Left kidney (tissue), 2 donors: ENCODE data around the gene TTC28. TPM values are rescaled to one million over a fixed set of nuclear protein-coding genes. Genes with fewer than 3 reads are reported as not detected.

Experiments used
- DNase-seq: peaks from one replicate; pipeline ENCODE4 v3.0.0-alpha.2; 2013
- polyA plus RNA-seq: library from polyadenylated mRNA; unstranded; fragments of 120-200 nt; gene quantifications from one replicate; pipeline ENCODE4 v1.2.1, GENCODE V29; 2013; ENCODE audit not compliant: insufficient read length

Gene TTC28
- polyA plus RNA-seq, 1 donor = 45.8 TPM

DNA sequence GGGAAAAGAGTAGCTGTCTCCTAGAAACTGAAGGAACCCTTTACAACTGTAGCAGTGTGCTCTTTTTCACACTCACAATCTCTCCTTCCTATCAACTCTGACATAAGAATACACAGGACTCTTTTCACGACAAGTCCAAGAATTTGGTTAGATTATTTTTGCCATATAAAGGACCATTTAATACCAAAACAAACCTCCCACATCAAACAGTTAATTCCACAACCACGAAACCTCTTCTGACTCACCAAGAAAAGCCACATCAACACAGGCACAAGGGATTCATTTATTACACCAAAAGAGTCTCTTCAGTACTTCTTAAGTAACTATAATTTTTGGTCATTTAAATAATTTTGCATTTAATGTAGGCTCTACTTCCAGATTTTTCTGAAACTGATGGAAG lies 538.0 kb downstream of the TTC28 start:
- no peak for DNase-seq

DNA sequence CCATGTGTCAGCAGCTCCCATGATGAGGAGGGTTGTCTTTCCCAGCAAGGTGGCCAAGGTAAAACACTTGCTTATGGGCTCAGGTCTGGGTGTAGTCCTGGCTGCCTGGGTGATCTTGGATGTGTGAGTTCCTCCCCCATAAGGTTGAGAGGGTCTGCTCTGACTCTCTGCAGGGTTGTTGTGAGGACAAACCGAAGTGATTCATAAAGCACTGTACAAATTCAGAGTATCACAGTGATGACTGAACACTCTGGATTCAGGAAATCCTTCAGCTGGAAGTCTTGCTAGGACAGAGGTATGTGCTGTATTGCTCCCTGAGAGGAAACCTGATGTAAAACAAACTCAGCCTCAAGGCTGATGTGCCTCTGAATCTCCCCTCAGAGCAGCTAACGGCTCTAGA lies 539.7 kb downstream of the TTC28 start:
- DNase-seq = no peak

DNA sequence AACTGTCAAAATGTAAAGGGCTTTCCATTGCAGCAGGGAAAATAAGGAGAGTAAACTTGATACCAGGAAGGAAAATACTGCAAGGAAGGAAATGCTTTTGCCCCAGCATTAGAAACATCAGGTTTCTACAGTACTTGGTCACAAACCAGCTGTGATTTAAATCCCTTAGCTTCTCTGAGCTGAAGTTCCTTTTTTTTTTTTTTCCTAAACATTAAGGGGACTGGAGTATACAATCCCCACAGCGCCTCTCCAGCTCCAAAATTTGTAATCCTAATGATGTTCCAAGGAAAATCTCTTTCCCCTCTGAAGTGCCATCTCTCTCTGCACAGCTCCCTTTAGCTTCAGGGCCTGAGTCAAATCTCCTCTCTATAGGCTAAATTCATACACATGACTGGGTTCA lies 540.1 kb downstream of the TTC28 start:
- no peak for DNase-seq

GRCh38 chr22:28137036-28137435 lies 542.6 kb downstream of the TTC28 start:
- no peak for DNase-seq

GRCh38 chr22:28132466-28132865 lies 547.2 kb downstream of the TTC28 start:
- DNase-seq = no peak

DNA sequence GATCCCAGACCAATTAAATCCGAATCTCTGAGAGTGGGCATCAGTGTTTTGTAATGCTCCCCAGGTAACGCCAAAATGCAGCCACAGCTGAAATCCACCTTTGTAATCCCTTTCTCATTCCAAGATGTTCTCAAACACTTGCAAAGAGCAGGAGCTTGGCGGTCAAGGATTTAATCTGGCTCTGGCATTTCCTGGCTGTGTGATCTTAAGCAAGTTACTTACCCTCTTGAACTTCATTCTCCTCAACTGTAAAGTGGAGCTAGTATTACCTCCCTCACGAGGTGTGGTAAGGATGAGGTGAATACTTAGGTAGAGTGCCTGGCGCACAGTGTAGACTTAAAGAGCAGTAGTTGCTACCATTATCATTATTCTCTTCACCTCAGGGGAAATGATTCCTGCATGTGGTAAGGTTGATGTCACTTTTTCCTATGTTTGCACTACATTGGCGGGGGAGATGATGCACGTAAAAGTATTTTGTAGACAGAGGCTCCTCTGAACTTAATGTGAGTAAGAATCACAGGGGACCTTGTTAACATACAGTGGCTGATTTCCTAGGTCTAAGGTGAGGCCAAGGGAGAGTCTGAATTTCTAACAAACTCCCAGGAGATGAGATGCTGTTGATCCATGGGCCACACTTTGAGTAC lies 550.2 kb downstream of the TTC28 start:
- DNase-seq = no peak

- no peak for DNase-seq
Measured at GRCh38 chr22:28128827-28129226, 550.8 kb downstream of the TTC28 start.

GRCh38 chr22:28125799-28126198 lies 553.8 kb downstream of the TTC28 start:
- DNase-seq = no peak

DNA sequence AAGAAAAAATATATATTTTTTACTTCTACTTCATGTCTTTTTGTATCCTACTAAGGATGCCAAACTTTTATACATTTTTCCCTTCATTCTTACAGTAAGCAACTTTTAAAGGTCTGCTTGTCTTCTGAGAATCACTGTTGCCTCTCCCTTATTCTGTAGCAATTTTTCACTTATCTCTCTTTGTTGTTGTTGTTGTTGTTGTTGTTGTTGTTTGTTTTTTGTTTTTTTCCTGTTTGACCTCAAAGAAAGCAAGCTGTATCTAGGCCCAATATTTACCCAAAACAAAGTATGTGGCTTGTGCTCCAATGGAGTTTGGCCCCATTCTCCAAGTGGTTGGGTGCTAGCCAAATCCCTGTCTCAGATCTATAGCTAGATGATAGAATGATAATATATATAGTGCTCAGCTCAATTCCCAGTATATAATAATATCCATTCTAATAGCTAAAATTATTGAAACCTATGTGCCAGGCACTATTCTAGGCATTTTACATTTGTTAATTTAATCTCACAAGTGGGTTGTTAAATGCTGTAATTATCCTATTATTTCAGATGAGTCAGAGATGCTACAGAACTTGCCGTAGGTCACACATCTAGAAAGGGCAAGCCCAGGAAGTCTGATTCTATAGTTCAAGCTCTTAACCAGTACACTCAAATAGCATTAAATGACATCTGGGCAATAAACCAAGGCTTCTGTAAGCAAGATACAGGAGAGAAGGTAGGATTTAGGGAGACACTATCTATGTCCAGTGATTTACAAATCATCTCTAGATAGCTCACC lies 555.5 kb downstream of the TTC28 start:
- no peak for DNase-seq

GRCh38 chr22:28120691-28121592 lies 558.7 kb downstream of the TTC28 start:
- no peak for DNase-seq

GRCh38 chr22:28118957-28119631 lies 560.5 kb downstream of the TTC28 start:
- DNase-seq = no peak

- no peak for DNase-seq
Measured at GRCh38 chr22:28116219-28116673, 563.4 kb downstream of the TTC28 start.

DNA sequence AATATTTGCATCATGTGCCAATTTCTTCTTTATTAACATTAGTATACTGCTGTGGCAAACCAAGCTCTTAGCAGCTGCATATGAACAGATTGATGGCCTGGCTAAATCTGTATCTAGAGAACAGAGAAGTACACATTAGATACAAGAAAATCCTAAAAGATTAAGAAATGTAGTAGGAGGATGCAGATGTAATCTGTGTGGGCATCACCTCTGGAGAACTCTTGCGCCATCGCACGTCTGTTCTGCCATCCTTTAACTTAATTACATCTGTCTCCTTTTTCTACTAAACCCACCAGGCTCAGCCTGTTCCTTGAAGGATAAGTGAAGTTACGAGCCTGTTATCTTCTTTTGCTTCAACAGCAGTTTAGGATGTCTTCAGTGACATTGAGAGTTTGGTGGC lies 564.2 kb downstream of the TTC28 start:
- no peak for DNase-seq

- DNase-seq = peak; percentile 18
Measured at GRCh38 chr22:28112548-28113043, 567.0 kb downstream of the TTC28 start.

- DNase-seq = no peak
Measured at GRCh38 chr22:28112190-28112544, 567.5 kb downstream of the TTC28 start.

DNA sequence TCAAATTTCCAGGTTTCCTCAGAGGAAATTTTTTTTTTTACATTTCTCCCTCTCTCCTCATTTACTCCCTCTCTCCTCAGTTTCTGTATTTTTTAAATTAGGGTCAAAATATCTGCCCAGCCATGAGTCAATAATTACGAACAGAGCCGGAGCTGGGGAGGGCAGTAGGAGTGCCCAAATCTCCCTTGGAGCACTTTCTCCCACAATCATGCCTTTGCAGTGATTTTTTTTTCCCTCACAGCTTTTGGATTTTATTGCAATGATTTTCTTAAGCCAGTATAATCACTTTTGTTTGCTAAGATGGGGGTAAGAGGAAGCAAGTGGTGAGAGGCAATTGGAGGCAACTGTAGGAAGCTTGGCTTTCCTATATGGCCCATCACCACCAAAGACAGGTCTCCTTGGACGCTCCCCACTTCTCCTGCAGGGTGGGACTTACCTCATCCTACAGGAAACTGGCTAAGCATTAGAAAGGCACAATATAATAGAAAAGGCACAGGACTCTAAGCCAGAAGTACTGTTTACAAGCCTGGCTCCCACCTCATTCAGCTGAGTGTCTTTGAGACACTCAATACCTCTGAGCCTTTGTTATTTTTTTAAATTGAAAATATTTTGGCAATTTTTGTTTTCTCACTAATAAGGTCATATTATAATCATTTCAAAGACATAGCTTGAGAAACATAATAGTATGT lies 568.0 kb downstream of the TTC28 start:
- no peak for DNase-seq

DNA sequence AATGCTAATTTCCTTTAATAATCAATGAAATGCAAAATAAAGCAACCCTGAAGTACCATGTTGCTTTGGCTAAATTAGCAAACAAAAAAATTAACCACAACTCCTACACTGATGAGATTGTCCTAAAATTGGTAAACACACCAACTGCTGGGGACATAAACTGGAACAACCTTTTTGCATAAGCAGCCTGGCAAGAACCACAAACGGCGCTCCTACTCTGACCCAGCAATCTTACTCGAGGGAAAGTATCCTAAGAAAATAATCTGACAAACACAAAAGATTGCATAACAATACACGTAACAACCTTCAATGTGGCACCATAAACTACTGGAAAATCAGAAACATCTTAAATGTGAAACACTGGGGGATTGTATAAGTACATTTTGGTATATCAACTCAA lies 570.8 kb downstream of the TTC28 start:
- no peak for DNase-seq

- no peak for DNase-seq
Measured at GRCh38 chr22:28106617-28107016, 573.0 kb downstream of the TTC28 start.

DNA sequence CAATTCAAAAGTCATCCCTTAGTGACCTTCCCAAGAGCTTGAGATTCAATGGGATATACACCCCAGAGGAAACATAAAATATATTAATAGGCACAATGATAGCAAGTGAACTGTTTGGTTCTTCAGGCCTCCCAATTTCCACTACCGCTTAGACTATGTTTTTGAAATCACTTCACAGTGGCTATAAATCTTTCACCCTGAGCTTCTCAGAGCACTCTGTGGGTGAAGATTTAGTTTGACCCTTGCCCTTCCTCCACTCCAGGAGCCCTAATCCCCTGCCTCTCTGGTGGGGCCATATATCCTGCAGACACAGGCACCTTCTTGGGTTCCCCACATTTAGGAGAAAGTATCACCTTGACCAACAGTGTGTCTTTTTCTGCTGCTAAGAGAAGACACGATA lies 573.7 kb downstream of the TTC28 start:
- DNase-seq = no peak

- no peak for DNase-seq
Measured at GRCh38 chr22:28105413-28105812, 574.2 kb downstream of the TTC28 start.

GRCh38 chr22:28103596-28103995 lies 576.0 kb downstream of the TTC28 start:
- DNase-seq = no peak
